A549 (cell line): ENCODE measurements around the gene ZNRF3. TPM values are rescaled to one million over a fixed set of nuclear protein-coding genes. Genes with fewer than 3 reads are reported as not detected.
"Not testable (repeated sequence)": the region's sequence is repeated elsewhere in the genome, so short reads cannot be mapped to it uniquely, and the experiment has no call there.

Experiments used
- ATAC-seq, 2 experiments: fragments of 200-7000 bp in 1 of 2; fragments of >200 bp in 1 of 2; cut with Nextera tagmentation in 1 of 2; cut with Tn5 transposase in 1 of 2; 3 replicates each; pipeline versions ENCODE4 v1.8.0 to v1.9.1; 2018 to 2020; ENCODE audit warnings: mild to moderate bottlenecking in 1 of 2, moderate library complexity in 1 of 2
- CTCF ChIA-PET: fragments of 300-600 bp; sonication (Branson Sonifier 250); formaldehyde crosslinking; extraction: SDS; loops from one replicate; lab custom pipeline; 2021; ENCODE audit warnings: antibody characterized with exemption, inconsistent platforms; lab: Yijun Ruan, JAX
- POLR2A ChIA-PET: fragments of 350-600 bp; formaldehyde crosslinking; extraction: SDS; loops from one replicate; lab custom pipeline; 2021; ENCODE audit warnings: antibody characterized with exemption, inconsistent platforms; lab: Yijun Ruan, JAX
- DNase-seq, 2 experiments: peaks; one replicate each; pipeline versions ENCODE4 v3.0.0 to v3.0.0-alpha.2; 2011 to 2016; ENCODE audit warnings: low read depth in 1 of 2, low spot score in 1 of 2
- FAIRE-seq: peaks from 2 replicates; lab custom pipeline; 2011; peaks lifted over from hg19 to GRCh38; lab: Jason Lieb, UNC
- H3K27ac ChIP-seq, 2 experiments: fragments of >200 bp; sonication (Bioruptor Twin); formaldehyde crosslinking; 3 replicates each; pipeline ENCODE4 v1.5.1; 2016 to 2017
- H3K4me1 ChIP-seq: fragments of >200 bp; sonication (Bioruptor Twin); formaldehyde crosslinking; 3 replicates; pipeline ENCODE4 v1.6.1; 2016
- H3K4me2 ChIP-seq: fragments of >200 bp; sonication (Bioruptor Twin); formaldehyde crosslinking; 3 replicates; pipeline ENCODE4 v1.6.1; 2016
- H3K4me3 ChIP-seq: fragments of >200 bp; sonication (Bioruptor Twin); formaldehyde crosslinking; 3 replicates; pipeline ENCODE4 v1.5.1; 2016
- H3K9me3 ChIP-seq: fragments of >200 bp; sonication (Bioruptor Twin); formaldehyde crosslinking; 3 replicates; pipeline ENCODE4 v1.6.1; 2016
- ATOH8 ChIP-seq: fragments of 250-450 bp; sonication (Bioruptor Pico); IDR thresholded peaks from 2 replicates; pipeline ENCODE4 v1.5.0; 2020; ENCODE audit warnings: low read depth, mild to moderate bottlenecking, moderate library complexity
- BHLHE40 ChIP-seq: IDR thresholded peaks from 2 replicates; pipeline ENCODE4 v1.6.1; 2012; ENCODE audit warnings: low read depth, low read length, inconsistent platforms
- CBX8 ChIP-seq: fragments of 200-600 bp; sonication (generic); IDR thresholded peaks from 2 replicates; pipeline ENCODE4 v1.6.1; 2016
- CHD4 ChIP-seq: fragments of 200-600 bp; sonication (generic); IDR thresholded peaks from 2 replicates; pipeline ENCODE4 v1.6.1; 2016; ENCODE audit warnings: antibody characterized with exemption, mild to moderate bottlenecking, borderline replicate concordance
- EHF ChIP-seq: fragments of 250-450 bp; sonication (Bioruptor Pico); IDR thresholded peaks from 2 replicates; pipeline ENCODE4 v1.5.0; 2020; ENCODE audit warnings: mild to moderate bottlenecking
- EHMT2 ChIP-seq: fragments of 200-600 bp; sonication (generic); IDR thresholded peaks from 2 replicates; pipeline ENCODE4 v1.6.1; 2016; ENCODE audit warnings: antibody characterized with exemption, low read depth, mild to moderate bottlenecking, moderate library complexity
- ESRRA ChIP-seq: fragments of 150-350 bp; IDR thresholded peaks from 2 replicates; pipeline ENCODE4 v1.6.1; 2014; ENCODE audit warnings: mild to moderate bottlenecking, low read length, borderline replicate concordance
- FOSL2 ChIP-seq, 2 experiments: fragments of 450-650 bp in 1 of 2; fragments of >200 bp in 1 of 2; sonication (Bioruptor Twin) in 1 of 2; formaldehyde crosslinking; IDR thresholded peaks; 2 replicates each; pipeline versions ENCODE4 v1.5.0 to v1.6.1; 2016 to 2020; ENCODE audit warnings: mild to moderate bottlenecking in 1 of 2, moderate library complexity in 1 of 2
- FOXS1 ChIP-seq: fragments of 250-450 bp; sonication (Bioruptor Pico); IDR thresholded peaks from 2 replicates; pipeline ENCODE4 v1.5.0; 2020; ENCODE audit warnings: mild to moderate bottlenecking, moderate library complexity
- GATA3 ChIP-seq: IDR thresholded peaks from 2 replicates; pipeline ENCODE4 v1.6.1; 2012; ENCODE audit warnings: borderline replicate concordance
- HES2 ChIP-seq: fragments of >200 bp; sonication (Bioruptor Twin); formaldehyde crosslinking; IDR thresholded peaks from 2 replicates; pipeline ENCODE4 v1.6.1; 2016
- HMGXB4 ChIP-seq: fragments of 250-450 bp; sonication (Bioruptor Pico); IDR thresholded peaks from 2 replicates; pipeline ENCODE4 v1.5.0; 2021; ENCODE audit warnings: mild to moderate bottlenecking, moderate library complexity, borderline replicate concordance
- JUNB ChIP-seq: fragments of >200 bp; sonication (Bioruptor Twin); formaldehyde crosslinking; IDR thresholded peaks from 2 replicates; pipeline ENCODE4 v1.6.1; 2016
- MAFK ChIP-seq: fragments of 450-650 bp; IDR thresholded peaks from 2 replicates; pipeline ENCODE4 v1.6.1; 2014; ENCODE audit not compliant: partially characterized antibody
- MAX ChIP-seq: IDR thresholded peaks from 2 replicates; pipeline ENCODE4 v1.6.1; 2012
- MAZ ChIP-seq: fragments of 150-350 bp; IDR thresholded peaks from 2 replicates; pipeline ENCODE4 v1.6.1; 2014; ENCODE audit warnings: antibody characterized with exemption, low read depth, low read length, borderline replicate concordance
- MYC ChIP-seq: IDR thresholded peaks from 2 replicates; pipeline ENCODE4 v1.6.1; 2012; ENCODE audit warnings: mild to moderate bottlenecking, inconsistent platforms, low read length, improper control_type of control experiment, borderline replicate concordance
- NFE2L2 ChIP-seq: fragments of 150-350 bp; conservative IDR thresholded peaks from 2 replicates; pipeline ENCODE4 v1.6.1; 2014; ENCODE audit warnings: low read length
- RAD21 ChIP-seq, 2 experiments: fragments of >200 bp in 1 of 2; sonication (Bioruptor Twin) in 1 of 2; formaldehyde crosslinking in 1 of 2; IDR thresholded peaks in 1 of 2; conservative IDR thresholded peaks in 1 of 2; 2 replicates in 1 of 2; 3 replicates in 1 of 2; pipeline ENCODE4 v1.6.1; 2012 to 2018; ENCODE audit warnings: inconsistent platforms in 1 of 2
- RCOR1 ChIP-seq: fragments of 150-350 bp; IDR thresholded peaks from 2 replicates; pipeline ENCODE4 v1.6.1; 2014; ENCODE audit warnings: antibody characterized with exemption, low read length, low read depth
- ZC3H11A ChIP-seq: fragments of 450-650 bp; IDR thresholded peaks from 2 replicates; pipeline ENCODE4 v1.6.1; 2014; ENCODE audit warnings: antibody characterized with exemption, mild to moderate bottlenecking
- WGBS: methylation state at CpG from one replicate; pipeline ENCODE4 v1.1.6; 2017; ENCODE audit errors: missing lambda C conversion rate; 5-methylcytosine and 5-hydroxymethylcytosine counted together
- polyA plus RNA-seq, 4 experiments: library from polyadenylated mRNA; depleted of rRNA in 3 of 4; stranded (reverse); fragments of >200 nt; fragmentation: RNase III in 1 of 4; extraction: RNeasy Plus Mini Kit Qiagen cat#74134 plus additional on column Dnase treatment in 1 of 4; gene quantifications; 2 replicates in 3 of 4; 3 replicates in 1 of 4; pipeline ENCODE4 v1.2.3, GENCODE V29; 2011 to 2017

Gene ZNRF3
- polyA plus RNA-seq, 2 of the 4 experiments (the other 2 are of a cell fraction) = 4.6 to 6.9 TPM

- peak overlapping the region; percentile 68 for H3K4me2 ChIP-seq
- no peak for TF ChIP-seq HMGXB4 (CRISPR knock-in tag)
- no peak for TF ChIP-seq EHF
- no peak for TF ChIP-seq RAD21 (conservative IDR thresholded peaks at IDR 0.05 in 1 of 2, IDR thresholded peaks at IDR 0.05 in 1 of 2)
- no peak for TF ChIP-seq ESRRA
- TF ChIP-seq, all 56 proteins: peak for 0
- ATAC-seq (peak; percentile 43 to 46; a peak in 3 of 6 replicates), DNase-seq (no peak), FAIRE-seq (no peak)
- H3K9me3 ChIP-seq = no peaks in the 10 kb centered on the region
- ChIA-PET POLR2A (no interaction called here), CTCF (interaction anchor here (1.4 kb wide), 1 partner anchor 10 kb away, joined by 3 read pairs; no protein-coding TSS in a partner anchor)
- H3K27ac ChIP-seq = peak overlapping the region; percentile 57 to 70
- no peak overlapping the region for H3K4me3 ChIP-seq
- 49% methylated on average over 7 of the region's 8 CpGs for WGBS
- H3K4me1 ChIP-seq = peaks cover 17% of the 10 kb centered on the region
These were observed 18.3 kb upstream of the ZNRF3 start for GRCh38 chr22:28864878-28865596.

GRCh38 chr22:28867191-28867590, 16.2 kb upstream of the ZNRF3 start:
- FAIRE-seq = no peak
- CTCF ChIA-PET = interaction anchor here (0.6 to 1.9 kb wide), 2 partner anchors 173 to 928 kb away, joined by 3 to 8 read pairs; no protein-coding TSS in a partner anchor
- WGBS = 73% methylated on average over 3 of the region's 3 CpGs
- no peak overlapping the region for H3K27ac ChIP-seq
- POLR2A ChIA-PET = no interaction called here
- H3K4me2 ChIP-seq = no peak overlapping the region
- peaks cover 17% of the 10 kb centered on the region for H3K4me1 ChIP-seq
- DNase-seq = no peak
- H3K4me3 ChIP-seq = no peak overlapping the region
- no peak for ATAC-seq
- TF ChIP-seq EHF = no peak
- no peak for TF ChIP-seq GATA3
- TF ChIP-seq EHMT2 = no peak
- TF ChIP-seq ESRRA = no peak
- no peak for TF ChIP-seq MAX
- no peak for TF ChIP-seq MAFK
- TF ChIP-seq FOXS1 (CRISPR knock-in tag) = no peak
- no peak for TF ChIP-seq BHLHE40
- TF ChIP-seq FOSL2 (IDR thresholded peaks at IDR 0.05) = no peak
- TF ChIP-seq FOSL2 (CRISPR knock-in tag; IDR thresholded peaks at IDR 0.05) = no peak
- H3K9me3 ChIP-seq = no peaks in the 10 kb centered on the region

- ATAC-seq, H3K4me3 ChIP-seq, POLR2A ChIA-PET, DNase-seq, H3K9me3 ChIP-seq, FAIRE-seq, H3K27ac ChIP-seq, H3K4me2 ChIP-seq: not testable (repeated sequence)
- WGBS = 74% methylated on average over 8 of the region's 8 CpGs
- CTCF ChIA-PET = interaction anchor here (0.9 to 1.9 kb wide), 2 partner anchors 12 to 172 kb away, joined by 5 to 8 read pairs; no protein-coding TSS in a partner anchor
- H3K4me1 ChIP-seq = peaks cover 17% of the 10 kb centered on the region
These were observed 15.0 kb upstream of the ZNRF3 start for GRCh38 chr22:28868389-28868788.

- CTCF ChIA-PET = no interaction called here
- FAIRE-seq (no peak), DNase-seq (no peak)
- Histone ChIP-seq H3K4me1 (peaks cover 12% of the 10 kb centered on the region), H3K4me2 (no peak overlapping the region), H3K9me3 (no peaks in the 10 kb centered on the region), H3K27ac (no peak overlapping the region)
- POLR2A ChIA-PET = no interaction called here
- TF ChIP-seq HES2 = no peak
- TF ChIP-seq RCOR1 = no peak
- no peak for TF ChIP-seq BHLHE40
- TF ChIP-seq MAZ = no peak
- no peak for TF ChIP-seq ZC3H11A
- TF ChIP-seq ATOH8 (CRISPR knock-in tag) = no peak
- TF ChIP-seq CBX8 = no peak
- no peak for TF ChIP-seq CHD4
- TF ChIP-seq NFE2L2 = no peak
- no peak for TF ChIP-seq MYC
- TF ChIP-seq JUNB = no peak
- TF ChIP-seq EHMT2 = no peak
- TF ChIP-seq RAD21 (conservative IDR thresholded peaks at IDR 0.05 in 1 of 2, IDR thresholded peaks at IDR 0.05 in 1 of 2) = no peak
- TF ChIP-seq, all 56 proteins: peak for 0
- no peak for ATAC-seq
- H3K4me3 ChIP-seq = no peak overlapping the region
- WGBS = 76% methylated on average over 2 of the region's 2 CpGs
These were observed 13.6 kb upstream of the ZNRF3 start for GRCh38 chr22:28869736-28870135.
